Renal cortical epithelial cell (primary cell): ENCODE data around the gene UBE3B. TPM values are rescaled to one million over a fixed set of nuclear protein-coding genes. Genes with fewer than 3 reads are reported as not detected.
A peak's percentile ranks its signal among the peaks of the same experiment; 100 is the strongest.

Source experiments
- DNase-seq: peaks from one replicate; pipeline ENCODE4 v3.0.0-alpha.2; 2011; ENCODE audit warnings: low read depth
- total RNA-seq: library from RNA; depleted of rRNA; stranded (reverse); fragments of >200 nt; gene quantifications from 2 replicates; pipeline ENCODE4 v1.2.3, GENCODE V29; 2014

UBE3B gene
- total RNA-seq, 1 donor from 2014 or later = 78.4 TPM

GRCh38 chr12:109448707-109449390, 28.6 kb upstream of the UBE3B start:
- no peak for DNase-seq

DNA sequence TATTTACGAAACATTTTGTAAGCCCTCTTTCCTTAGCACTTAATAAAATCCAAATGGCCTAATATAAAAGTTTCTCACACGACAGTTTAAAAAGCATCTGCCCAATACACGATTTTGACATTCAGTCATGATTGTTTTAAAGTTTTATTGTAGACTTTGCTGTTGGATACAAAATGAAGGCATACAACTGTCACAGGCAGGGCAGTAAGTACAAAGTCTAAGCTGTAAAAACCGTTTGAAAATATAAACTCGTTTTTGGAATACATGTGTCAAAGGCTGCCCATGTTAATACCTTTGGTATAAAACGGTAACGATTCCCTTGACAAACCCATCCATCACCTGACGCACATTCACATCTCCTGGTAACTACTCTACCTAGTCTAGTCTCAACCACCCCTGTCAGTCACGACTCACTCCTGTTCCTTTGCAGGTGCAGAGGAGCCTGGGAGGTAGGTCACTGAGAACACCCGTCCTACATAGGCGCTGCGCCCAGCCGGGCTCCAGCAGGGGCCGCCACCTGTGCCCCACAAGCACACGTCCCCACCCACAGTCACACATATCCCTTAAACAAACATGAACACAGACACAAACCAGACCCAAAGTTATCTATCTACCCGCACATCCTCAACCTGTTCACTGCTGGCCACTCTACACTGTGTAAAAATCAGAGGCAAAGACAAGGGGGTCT, 27.4 kb upstream of the UBE3B start:
- no peak for DNase-seq

DNA sequence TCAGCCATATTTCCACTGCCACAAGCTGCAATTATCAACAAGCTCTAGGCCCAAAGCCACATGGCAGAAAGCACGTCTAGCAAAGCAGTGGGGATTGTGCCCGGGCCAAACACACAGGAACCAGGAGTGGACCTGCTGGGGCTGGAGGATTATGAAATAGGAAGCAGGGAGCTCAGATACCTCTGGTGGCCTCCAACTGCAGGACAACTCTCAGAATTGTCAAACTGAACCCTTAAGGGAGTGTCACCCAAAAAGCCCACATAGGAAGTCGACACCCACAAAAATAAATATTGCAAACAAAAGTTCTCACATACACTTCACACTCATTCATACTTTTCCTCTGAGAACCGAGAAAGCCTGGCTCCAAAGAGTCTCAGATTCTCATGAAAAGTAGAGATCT, 26.5 kb upstream of the UBE3B start:
- DNase-seq = no peak

DNA sequence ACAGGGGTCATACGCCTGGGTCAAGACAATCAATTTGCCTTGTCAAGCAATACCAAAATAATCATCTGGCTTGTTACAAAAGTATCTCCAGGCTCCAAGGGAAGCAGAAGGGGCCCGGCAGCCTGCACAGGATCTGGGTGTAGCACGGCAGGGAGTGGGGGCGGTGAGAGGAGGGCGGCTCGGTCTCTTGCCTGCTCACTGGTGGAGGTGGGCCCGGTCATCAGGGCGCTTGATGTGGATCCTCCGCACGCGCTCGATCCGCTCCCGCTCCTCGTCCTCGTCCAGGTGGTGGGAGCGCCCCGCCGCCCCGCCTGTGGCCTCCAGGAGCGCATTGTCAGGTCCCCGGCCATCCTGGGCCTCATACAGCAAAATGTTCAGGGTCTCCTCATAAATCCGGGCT, 26.0 kb upstream of the UBE3B start:
- no peak for DNase-seq

GRCh38 chr12:109452489-109452888, 24.9 kb upstream of the UBE3B start:
- no peak for DNase-seq

- DNase-seq = no peak
Measured at GRCh38 chr12:109455706-109456105, 21.7 kb upstream of the UBE3B start.

GRCh38 chr12:109458086-109458485, 19.3 kb upstream of the UBE3B start:
- DNase-seq = no peak

GRCh38 chr12:109458771-109459208, 18.6 kb upstream of the UBE3B start:
- no peak for DNase-seq

DNA sequence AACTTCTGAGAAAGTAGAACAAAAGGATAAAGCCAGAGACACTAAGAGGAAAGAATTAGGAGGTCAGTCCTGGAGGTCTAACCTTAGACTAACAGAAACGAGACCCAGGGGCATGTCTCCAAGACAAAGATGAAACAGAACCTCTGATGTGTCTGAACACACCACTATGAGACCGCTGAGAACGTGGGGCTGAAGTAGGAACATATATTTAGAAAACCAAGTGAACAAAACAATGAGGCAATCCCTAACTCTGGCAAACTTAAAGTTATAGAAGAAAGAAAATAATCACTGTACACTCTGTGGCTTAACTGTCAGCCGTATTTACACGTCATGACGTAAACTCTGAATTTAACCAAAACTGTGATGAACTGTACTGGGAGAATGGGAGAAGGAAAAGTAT, 18.2 kb upstream of the UBE3B start:
- no peak for DNase-seq

DNA sequence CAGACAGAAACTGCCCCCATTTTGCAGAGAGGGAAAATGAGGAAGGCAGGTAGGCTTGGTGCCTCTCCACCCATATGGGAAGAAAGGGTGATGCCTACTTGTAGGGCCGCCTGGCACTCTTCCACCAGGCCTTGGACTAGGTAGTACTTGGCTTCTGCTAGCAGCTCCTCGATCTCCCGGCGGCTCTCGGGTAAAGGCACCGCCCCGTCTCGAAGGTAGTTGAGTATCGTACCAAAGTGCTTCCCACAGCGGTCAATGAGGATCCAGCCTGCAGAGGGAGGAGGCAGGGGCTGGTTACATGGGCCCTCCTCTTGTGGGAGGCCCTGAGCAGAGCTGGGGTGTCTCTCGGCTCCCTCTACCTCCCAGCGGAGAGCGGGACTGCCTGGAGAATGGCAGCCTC, 16.9 kb upstream of the UBE3B start:
- DNase-seq = no peak

DNA sequence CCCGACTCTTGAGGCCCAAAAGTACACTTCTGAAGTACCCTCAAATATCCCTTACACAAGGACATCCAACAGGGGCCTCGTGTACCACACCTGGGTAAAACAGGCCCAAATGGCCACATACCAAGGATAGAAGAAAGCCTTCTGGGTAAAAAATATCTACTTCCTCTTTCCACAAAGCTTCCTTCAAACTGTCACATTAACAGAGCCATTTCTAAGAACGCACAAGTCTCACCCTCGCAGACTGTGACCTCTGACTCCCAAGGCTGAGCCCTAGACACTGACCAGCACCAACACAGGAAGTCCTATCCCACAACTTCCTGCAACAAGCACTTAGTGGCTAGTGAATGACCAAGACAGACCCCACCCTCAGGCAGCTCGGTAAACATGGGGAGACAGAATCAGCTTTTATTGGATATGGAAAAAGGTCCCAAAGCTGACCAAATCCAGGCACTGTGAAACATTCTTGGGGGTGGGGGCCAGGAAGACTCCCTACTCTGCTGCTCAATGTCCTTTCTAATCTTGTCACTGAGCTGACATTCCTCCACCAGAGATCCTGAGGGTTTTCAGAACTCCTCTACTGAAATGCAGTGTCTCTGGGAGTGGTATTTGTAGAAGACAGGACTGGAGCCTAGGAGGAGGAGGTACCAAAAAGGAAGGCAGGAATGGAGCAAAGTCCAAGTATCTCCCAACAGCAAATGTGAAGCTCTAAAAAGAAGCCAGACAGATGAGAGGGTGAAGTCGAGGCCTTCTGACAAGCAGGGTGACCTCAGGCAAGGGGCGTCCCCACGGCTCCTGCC, 16.2 kb upstream of the UBE3B start:
- DNase-seq = peak; percentile 75

DNA sequence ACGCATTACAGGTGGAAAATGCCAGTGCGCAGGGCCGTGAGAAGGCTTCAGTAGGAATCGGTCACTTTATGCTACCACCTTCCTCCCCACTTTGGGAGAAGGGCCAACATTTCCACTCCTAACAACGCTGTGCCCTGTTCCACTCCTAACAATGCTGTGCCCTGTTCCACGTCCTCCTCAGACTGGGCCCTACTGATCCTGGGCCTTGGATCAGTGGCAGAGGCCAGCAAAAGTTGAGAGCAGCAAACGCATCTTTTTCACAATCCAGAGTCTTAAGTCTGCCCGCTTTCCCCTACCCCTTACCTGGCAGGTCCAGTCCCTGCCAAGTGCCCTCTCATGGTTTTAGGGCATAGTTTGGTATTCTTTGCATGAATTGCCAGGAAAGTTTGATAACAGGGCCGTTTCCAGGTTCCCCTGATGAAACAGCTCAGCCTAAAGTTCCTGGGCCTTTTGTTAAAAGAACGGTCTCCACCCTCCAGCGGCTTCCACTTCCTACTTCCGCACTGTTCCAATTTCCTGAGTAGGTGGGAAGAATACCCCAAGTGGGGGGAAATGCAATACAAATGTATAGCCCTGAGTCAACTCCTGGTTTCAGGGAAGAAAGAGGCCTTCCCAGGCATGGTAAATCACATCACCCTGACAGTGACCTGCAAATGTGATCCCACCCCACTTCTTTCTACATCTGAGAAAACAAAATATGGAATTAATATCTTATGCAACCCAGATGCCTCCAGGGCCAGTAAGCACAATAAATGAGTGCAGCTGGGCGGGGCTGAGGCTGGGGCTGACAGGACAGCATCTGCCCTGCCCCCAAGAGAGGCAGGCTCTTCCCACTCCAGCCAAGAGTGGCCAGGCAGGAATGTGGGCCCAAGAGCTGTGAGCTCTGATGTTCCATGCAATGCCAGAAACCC, 15.3 kb upstream of the UBE3B start:
- DNase-seq = peak; percentile 79

DNA sequence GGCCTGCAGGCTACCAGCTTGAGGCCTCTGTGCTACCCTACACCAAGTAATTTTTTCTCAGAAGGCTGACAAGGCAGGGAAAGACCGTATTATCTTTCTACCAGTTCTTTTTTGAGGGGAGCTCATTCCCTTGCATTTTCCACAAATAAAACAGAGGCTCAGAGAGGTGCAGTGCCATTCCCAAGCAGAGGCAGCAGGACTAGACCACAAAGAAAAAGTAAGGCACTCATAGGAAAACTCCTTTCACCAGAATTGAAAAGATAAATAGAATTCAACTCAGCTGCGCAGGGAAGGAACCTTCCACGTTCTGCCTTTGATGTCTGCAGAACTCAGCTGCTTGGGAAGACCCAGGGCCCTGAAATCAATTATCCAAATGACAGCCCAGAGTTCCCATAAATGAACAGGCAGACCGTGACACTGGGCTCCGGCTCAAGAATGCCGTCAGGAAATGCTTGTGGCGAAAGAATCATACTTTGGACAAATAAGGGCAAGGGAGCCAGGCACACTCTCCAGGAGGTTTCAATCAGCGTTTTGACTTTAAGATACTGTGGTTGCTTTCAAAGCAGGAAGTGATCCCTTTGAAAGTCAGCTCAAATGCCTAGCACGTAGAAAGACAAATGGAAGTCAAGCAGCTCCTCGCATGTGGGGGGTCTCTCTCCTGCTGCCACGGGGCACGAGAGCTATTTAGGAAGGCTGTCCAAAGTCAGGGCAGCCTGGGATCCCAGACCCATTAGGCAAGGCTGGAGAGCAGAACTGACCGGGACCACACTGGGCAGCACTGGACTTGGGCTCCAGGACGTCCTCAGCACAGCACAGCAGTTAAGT, 14.4 kb upstream of the UBE3B start:
- peak; percentile 98 for DNase-seq

DNA sequence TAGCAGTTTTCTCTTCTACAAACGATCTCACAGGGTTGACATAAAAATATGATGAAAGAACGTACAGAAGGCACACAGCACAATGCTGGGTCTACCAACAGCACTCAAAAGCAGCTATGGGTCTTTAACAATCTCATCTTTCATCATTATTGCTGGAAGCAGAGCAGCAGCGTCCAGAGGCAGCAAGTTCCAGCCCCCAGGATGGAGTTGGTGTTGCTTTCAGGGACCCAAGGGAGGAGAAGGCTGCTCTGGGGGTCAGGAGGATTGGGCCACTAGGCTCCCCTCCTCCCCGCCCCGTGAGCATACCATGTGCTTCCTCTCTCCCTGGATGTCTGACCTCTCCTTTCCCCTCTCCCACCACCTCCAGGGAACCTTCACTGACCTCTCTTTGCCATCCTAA, 13.7 kb upstream of the UBE3B start:
- no peak for DNase-seq

GRCh38 chr12:109464642-109465351, 12.6 kb upstream of the UBE3B start:
- peak; percentile 28 for DNase-seq

GRCh38 chr12:109466305-109466704, 11.1 kb upstream of the UBE3B start:
- DNase-seq = no peak

- no peak for DNase-seq
Measured at GRCh38 chr12:109466821-109467220, 10.6 kb upstream of the UBE3B start.

DNA sequence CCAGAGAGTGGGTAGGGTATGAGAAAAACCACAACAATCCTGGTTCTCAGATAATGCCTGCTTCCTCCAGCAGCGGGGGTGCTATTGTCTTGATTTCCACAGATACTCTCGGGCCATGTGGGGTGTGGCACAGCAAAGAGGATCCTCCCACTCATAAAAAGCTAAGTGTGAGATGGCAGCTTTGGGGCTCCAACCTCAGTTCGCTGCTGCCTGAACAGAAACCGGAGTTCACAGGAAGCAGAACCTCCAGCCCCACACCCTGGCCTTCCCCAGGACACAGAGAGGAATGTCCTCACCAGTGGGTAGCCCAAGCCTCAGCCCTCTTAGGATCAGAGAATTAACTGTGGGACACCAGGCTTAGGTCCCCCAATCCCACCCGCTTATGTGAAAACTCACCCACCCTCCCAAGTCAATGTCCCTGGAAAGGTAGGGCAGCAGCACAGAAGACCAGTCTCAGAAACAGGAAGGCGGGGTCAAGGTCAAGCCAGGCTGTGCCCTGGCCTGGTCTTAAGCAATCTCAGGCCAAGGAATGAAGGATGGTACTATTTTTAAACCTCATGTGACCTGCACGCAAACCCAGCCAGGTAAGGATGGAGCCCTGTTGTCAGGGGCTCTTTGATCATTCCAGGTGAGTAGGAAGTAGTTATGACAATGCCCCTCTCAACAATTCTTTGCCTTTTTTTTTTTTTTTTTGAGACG, 9.3 kb upstream of the UBE3B start:
- DNase-seq = no peak

- no peak for DNase-seq
Measured at GRCh38 chr12:109469517-109469916, 7.9 kb upstream of the UBE3B start.

DNA sequence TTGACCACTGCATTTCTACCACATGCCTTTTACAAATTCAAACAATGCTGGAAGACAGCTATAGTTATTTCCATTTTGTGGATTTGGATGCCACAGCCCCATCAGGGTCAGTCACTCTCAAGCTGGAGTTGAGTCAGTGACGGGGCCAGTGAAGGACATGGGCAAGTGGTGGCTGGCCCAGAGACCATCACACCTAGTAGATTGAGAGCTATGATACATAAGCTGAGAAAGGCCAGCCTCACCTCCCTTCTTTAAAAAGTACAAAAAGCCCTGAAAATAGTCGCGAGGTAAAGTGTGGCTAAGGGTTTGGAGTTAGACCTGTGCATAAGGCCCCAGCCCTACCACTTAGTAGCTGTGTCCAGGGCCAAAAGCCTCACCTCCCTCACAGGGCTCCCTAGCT, 4.4 kb upstream of the UBE3B start:
- DNase-seq = no peak
